Measurements from ENCODE around the gene CPB2.

CPB2 gene

DNA sequence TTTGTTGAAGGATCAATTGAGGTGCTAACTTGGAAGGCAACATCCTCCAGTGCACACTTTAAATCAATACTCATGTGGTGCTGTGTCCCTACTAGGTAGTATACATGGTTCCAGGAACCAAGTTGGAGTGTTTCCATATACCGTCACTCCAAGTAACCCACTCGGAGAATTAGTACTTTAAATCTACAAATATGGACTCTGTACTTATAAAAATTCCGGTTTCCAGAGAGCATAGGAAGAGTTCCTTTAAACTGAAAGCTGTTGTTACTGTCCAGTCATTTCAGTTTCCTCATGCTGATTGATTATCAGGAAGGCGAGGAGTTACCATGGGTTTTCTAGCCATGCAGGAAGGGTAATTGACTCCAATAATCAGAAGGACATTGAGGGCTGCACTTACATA lies 7.2 kb downstream of the CPB2 start:
- no peak for DNase-seq (ENCODE audit: low read depth, low spot score)

DNA sequence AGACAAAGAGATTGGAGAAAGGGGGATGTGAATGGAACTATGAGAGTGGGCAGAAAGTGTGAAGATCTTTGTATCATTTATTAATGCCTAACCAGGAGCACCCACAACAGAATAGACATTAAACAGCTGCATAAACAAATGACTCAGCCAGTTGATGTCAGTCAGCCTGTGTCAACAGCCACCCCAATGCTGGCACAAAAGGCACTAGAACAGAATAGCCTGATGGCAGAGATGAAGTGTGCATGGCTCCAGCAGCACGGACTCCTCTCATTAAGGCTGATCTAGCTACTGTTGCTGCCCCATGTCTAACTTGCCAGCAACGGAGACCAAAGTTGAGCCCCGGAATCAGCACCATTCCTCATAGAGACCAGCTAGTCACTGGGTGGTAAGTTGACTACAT lies 7.8 kb downstream of the CPB2 start:
- DNase-seq (ENCODE audit: low read depth, low spot score): peak; percentile 7

DNA sequence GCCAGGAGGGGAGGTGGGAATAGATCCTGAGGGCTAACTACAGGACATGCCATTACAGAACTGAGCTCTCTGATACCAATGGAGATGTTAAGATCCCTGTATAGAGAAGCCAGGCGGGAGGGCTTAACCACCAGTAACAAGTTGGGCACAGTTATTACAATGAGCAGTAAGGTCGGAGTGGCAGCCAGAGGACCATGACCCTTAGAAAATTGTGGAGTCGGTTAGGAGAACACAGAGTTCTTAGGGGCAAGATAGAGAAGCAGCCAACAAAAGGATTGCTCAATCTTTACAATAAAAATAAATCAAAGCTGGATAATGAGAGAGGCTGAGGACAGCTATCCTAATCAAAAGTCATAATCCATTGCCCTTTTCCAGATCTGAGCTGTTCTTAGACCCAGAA lies 10.4 kb downstream of the CPB2 start:
- no peak for DNase-seq (ENCODE audit: low read depth, low spot score)

DNA sequence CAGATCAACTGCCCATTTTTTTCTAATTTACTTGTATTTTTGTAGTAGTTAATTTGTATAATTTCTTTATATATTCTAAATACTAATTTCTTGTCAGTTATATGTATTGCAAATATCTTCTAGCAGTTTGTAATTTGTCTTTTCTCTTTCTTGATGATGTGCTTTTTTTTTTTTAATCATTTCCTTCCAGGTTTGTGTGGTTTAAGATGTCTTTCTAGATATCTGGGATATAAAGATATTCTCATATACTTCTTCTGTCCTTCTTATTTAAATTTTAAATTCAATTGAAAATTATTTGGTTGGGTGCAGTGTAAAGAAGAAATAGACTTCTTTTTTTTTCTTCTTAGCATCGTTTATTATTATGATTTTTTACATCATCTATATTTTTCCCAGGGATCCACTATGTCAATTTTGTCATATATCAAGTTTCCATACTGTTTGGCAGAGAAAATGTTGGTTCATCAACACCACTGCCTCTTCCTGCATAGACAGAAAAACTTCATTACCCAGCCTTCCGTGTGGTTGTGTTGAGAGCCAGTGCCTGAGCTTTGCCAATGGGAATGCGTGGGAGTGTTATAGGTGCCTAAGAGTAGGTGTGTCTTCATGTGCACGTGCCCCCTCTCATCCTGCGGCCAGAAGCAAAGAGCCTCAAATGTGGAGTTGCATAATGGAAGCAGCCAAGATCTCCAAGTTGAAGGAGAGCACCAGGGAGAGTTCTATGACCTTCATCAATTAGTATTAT lies 15.8 kb downstream of the CPB2 start:
- no peak for DNase-seq (ENCODE audit: low read depth, low spot score)

DNA sequence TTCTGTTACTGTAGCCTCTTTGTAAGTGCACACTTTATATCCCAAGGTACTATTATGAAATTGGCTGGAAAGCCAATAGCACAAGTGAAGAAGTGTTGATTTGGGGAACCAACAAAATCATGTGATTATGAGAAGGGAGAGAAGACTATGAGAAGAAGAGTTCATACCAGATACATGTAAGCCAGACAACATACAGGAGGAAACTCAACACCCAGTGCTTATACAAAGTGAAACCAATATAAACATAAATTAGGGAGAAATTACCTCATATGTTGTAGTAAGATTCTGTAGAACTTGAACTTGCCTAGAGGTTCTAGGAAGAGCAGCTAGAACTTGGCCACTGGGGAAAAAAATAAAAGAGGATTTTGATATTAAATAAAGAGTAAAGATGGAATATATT lies 17.4 kb downstream of the CPB2 start:
- DNase-seq (ENCODE audit: low read depth, low spot score): no peak

DNA sequence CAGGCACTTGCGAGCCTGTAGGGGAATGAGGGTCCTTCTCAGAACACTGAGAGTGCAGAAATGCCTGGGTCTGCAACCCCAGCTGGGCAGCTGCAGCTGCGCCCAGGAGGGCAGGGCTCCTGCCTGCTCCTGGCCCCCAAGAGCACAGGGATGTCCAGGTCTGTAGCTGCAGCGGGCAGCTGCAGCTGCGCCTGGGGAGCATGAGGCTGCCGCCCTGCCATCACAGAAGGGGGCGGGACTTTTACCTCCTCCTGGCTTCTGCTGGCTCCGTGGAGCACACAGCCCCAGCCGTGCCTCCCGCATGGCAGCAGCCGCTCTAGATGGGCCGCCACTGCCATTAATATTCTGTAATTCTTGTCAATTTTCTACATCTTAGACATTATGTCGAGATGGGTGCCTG lies 17.8 kb downstream of the CPB2 start:
- no peak for DNase-seq (ENCODE audit: low read depth, low spot score)

DNA sequence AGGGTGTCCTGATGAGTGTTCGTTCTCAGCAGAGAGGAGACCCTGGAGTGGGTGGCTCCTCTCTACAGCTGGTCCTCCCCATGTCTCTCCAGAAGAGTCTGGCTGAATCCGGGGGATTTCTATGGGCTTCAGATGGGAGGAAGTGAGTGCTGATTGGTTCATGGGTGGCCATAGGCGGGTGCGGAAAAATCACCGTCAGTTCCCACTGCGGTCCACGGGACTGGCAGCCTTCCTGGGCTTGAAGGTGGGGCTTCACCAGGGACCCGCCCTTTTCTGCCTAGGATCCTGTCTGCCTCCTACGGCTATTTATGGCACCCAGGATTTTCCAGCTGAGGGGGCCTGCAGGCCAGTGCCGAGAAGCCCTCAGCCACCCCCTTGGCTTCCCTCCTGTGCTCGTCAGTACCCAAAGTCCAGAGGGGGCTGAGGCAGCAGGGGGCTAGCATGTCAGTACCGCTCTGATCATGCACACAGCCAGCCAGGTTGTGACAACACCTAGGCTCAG lies 18.4 kb downstream of the CPB2 start:
- no peak for DNase-seq (ENCODE audit: low read depth, low spot score)

DNA sequence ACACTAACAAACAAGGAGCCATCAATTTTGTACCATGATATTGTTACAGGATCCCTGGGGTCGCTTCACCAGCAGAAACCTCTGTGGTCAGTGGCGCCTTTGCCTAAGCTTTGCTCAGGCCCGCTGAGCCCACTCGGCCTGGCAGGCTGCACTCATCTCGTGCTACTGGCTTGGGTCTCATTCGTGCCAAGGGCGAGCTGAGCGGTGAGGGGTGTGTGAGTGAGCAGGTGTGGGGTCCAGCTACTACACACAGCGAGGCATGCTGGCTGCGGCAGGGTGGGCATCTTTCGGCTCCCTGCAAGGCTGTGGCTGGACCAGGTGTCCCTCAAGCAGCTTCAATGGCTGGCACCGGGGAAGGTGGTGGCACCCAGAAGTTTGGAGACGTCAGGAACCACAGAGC lies 19.1 kb downstream of the CPB2 start:
- DNase-seq (ENCODE audit: low read depth, low spot score): no peak

DNA sequence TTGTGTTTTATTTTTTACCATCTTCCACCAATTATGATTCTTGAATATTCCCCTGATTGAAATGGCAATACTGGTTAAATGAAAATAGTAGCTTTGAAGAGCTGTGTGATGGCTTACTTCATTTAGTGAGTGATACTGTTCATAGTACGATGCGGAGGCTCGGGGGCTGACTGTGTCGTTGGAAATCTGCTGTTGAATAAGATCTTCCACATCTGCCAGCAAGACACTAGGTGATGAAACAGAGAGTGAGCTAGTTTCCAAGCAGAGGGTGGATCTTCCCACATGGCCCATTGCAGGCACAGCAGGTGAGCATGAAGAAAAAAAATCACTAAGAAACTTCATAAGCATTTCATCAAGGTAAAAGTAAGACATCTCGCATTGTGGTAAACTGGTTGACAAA lies 22.5 kb downstream of the CPB2 start:
- DNase-seq (ENCODE audit: low read depth, low spot score): no peak

DNA sequence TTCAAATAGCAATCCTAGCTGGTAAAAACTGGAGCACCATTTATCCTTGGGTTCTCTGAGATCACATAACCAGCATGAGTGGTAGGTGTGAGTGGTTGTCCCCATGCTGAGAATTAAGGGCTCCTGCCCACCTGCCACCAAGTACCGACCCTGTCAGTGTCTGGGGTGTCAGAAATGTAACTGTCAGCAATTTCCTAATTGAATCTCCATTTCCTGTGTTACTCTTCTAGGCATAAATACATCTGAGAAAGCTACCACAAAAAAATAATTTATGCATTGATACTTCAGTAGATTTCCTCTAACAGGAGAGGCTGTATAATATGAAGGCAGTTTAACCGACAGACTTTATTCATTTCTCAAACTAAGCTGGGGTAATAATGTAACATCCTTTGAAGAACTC lies 25.1 kb downstream of the CPB2 start:
- no peak for DNase-seq (ENCODE audit: low read depth, low spot score)

DNA sequence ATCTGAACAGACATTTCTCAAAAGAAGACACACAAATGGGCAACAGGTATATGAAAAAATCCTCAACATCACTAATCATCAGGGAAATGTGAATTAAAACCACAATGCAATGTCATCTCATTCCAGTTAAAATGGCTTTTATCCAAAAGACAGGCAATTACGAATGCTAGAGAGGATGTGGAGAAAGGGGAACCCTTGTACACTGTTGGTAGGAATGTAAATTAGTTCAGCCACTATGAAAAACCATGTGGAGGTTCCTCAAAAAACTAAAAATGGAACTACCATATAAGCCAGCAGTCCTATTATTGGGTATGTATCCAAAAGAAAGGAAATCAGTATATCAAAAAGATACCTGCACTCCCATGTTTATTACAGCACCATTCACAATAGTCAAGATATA lies 27.6 kb downstream of the CPB2 start:
- no peak for DNase-seq (ENCODE audit: low read depth, low spot score)

DNA sequence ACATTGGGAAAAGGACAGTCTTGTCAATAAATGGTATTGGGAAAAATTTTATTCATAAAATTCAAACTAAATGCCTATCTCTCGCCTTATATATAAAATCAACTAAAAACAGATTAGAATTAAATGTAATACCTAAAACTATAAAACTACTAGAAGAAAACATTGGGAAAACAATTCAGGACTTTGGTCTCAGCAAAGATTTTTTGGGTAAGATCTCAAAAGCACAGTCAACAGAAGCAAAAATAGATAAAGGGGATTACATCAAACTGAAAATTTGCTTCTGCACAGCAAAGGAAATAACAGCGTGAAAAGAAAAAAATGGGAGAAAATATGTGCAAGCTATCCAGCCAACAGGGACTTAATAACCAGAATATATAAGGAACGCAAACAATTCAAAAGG lies 28.0 kb downstream of the CPB2 start:
- DNase-seq (ENCODE audit: low read depth, low spot score): no peak

DNA sequence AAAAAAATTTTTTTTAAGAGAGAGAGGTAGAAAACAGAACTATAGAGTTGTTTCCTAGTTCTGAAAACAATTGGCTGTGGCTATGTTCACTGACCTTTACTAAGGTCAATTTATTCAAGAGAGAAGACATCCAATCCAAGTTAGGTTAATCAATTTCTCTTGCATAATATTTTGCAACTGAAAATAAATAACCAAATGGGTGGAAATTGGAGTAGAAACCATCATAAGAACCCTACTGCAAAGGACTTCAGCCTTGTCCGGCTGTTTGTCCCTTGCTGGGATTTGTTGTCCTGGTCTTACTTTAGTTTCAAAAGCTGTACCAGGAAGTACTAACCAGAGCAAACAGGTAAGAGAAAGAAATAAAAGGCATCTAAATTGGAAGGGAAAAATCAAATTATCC lies 29.0 kb downstream of the CPB2 start:
- no peak for DNase-seq (ENCODE audit: low read depth, low spot score)

DNA sequence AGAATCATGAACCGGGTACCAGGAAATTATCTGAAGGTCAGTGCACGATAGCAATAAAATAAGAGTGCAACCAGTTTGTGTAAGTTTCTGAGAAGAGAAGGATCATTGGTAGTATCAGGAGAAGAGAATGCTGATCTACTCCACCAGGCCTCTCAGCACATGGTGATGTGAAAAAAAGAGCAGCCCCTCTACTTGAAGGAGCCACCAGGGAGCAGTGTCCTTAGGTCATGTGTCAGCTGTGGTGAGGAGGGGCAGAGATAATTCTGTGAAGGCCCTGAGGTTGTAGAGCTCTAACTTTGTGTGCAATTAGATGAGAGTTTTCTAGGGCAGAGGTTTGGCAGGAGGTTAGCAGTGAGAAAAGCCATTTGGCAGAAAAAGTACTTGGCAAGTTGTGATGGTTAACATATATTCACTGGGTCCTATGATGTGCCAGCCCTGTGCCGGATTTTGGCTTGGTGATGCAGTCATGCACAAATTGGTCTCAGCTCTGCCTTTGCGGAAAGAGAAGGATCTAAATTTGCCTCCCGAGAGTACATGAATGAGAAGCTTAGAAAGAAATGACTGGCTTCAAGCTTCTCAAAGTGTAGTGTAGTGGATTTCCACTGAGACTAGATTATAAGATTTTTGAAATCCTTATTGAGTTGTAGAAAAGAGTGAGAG lies 33.1 kb downstream of the CPB2 start:
- DNase-seq (ENCODE audit: low read depth, low spot score): peak; percentile 9

DNA sequence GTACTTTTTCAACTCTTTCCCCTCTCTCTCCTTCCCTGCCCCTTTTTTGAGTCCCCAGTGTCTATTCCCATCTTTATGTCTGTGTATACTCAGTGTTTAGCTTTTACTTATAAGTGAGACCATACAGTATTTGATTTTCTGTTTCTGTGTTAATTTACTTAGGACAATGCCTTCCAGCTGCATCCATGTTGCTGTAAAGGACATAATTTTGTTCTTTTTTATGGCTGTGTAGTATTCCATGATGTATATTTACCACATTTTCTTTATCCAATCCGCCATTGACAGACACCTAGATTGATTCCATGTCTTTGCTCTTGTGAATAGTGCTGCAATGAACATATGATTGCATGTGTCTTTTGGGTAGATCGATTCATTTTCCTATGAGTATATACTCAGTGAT lies 41.5 kb downstream of the CPB2 start:
- no peak for DNase-seq (ENCODE audit: low read depth, low spot score)

DNA sequence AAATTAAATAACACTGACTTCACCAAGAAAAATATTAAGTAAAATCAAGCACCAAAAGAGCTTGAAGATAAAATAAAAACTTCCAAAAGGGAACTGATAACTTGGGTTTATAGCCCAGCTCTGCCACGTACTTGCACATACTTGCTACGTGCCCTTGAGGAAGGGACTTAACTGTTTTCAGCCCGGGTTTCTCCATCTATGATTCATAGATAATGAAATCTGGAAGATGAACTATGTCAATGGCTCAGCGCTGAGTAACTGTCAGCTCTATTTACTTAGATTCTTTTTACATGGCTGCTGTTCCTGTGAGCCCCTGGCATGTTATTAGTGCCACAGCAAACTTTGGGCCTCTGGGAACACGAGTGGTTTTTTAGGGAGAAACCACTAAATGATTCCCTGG lies 42.6 kb downstream of the CPB2 start:
- no peak for DNase-seq (ENCODE audit: low read depth, low spot score)

DNA sequence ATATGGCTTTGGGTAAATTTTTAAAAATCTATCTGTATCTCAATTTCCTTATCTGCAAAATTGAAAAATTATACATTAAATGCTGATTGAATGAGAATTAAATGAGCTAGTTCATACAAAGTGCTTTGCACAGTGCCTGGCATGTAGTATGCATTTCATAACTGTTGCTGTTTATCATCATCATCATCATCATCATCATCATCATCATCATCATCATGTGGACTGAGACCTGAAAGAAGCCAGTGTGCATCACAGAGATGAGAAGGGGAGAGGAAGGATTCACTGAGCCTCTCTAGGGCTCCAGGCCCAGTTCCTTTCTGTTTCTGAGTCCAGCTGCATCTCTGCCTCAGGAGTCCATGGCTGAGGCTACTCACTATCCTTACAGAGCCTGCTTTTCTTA lies 45.4 kb downstream of the CPB2 start:
- DNase-seq (ENCODE audit: low read depth, low spot score): no peak

DNA sequence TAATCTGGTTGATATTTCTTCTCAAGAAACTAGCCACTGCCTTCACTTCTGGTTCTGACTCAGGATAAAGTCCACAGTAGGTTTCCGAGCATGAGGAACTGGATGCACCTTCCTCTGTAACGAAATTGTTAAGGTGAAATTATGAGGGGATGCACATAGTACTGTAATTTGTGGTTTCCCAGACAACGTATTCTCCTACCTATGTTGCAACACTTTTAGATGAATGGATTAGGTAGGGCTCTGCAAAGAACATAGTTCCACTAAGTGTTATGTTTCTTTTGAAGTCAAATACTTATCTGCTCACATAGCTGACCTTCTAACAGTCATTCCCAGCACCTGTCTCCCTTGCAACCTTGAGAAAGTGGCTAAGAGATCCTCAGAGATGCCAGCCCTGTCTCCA lies 46.6 kb downstream of the CPB2 start:
- DNase-seq (ENCODE audit: low read depth, low spot score): no peak

DNA sequence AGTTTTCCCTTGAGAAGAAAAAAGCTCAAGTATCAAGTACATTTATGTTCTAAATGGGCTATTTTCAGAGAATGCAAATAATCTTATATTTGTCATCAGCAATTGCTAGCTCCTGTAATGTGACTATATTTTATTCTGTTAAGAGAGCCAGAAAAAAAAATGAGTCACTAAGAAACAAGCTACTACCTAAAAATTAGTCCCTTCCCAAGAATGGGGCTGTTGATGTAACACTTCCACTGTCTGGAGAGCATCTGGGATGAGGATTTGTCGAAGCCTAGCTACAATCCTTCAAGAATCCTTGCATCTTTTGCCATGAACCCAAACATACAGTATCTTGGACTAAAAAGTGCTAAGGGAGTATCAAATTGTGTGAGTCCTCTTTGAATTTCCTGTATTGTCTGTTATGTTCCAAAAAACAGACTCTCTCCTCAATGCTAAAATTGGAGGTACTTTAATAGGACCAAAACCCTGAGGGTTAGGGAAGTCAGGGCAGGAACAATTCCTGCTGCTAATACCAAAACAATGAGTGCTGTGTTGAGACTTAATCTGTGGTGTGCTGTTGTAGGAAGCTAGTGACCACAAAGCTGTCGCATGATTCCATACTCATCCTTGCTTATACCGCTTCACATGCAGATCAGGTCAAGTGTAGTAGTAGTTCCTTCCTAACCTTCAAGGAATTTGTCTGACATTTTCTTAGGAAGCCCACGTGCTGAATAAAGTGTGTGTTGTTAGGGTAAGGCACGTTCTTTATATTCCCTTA lies 47.4 kb downstream of the CPB2 start:
- DNase-seq (ENCODE audit: low read depth, low spot score): no peak

DNA sequence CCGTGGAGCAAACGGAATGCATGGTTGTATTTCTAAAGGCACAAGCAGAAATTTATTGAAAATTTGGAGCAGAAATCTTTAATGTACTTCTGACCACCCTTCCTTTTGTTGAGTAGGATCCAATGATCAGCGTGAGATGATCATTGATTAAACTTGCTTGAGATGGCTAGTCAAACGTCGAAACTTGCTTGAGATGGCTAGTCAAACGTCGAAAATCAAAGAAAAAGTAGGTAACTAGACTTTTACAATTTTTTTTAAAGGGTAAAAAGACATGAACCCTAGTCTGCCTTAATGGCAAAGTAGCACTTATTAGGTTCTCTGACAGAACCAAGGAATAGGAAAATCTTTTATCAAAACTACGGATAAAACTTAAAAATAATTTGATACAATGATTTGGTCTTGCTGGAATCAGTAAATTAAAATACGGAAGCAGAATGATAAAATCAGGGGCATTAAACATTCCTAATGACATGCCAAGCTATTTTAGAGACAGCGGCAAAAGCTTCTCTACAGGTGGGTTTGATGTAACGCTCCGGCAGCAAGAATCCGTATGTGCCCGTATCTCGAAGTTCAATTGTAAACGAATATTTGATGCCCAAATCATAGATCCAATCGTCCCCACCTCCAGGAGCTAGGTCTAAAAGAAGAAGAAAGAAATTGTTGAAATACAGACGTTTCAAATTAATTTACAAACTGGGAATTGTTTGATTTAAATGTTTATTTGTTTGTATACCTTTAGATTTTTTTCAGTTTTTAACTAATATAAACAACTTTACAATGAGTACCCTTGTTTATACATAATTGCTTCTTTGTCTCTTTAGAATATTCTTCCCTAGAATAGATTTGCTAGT lies 51.4 kb downstream of the CPB2 start:
- no peak for DNase-seq (ENCODE audit: low read depth, low spot score)

DNA sequence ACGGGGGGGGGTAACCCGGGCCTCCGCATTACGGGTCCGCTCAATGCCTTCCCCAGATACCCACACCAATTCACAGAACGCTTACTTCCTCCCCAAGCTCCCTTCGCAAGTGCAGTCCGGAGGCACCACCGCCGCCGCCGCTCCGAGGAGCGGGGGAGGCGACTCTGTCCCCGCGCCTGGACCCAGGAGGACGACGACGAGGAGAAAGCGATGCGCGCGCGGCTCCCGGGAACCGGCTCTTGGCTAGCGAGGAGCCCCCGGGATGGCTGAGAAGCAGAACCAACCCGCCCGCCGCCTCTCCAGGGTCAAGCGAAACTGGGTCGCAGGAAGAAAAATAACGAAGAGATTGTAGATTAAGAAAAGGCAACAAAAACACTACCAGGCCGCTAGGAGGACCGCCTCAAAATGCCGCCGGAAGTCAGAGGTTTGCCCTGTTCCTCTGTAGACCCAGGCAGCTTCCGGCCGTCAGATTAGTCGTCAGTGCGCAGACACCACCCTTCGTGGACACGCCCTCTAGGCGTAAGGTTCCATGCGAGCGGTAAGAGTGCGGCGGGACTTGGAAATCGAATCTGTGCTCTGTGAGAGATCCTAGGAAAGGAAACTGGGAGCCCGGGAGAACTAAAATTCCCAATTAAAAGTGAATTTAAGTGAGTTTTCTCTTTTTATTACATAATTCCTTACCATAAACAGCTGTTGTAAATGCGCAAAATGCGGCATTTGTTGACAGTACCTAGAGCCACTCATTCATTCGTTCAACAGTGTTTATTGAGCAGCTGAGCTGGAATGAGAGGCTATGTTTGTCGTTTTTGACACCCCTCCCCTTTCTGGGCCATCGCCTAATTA lies 52.3 kb downstream of the CPB2 start, which contains the start of gene ZC3H13:
Gene ZC3H13, minus strand, starts transcription at position 428 of the 843 bp plus-strand sequence. CDS start 7,239 bp downstream, outside the sequence.
- peak; percentile 97 for DNase-seq (ENCODE audit: low read depth, low spot score)
